Astrocyte (in vitro differentiated cells and primary cell): ENCODE results near the gene CLNK.

Experiments used
- EZH2 ChIP-seq: IDR thresholded peaks from 2 replicates; pipeline ENCODE4 v1.6.1; 2012; ENCODE audit warnings: mild to moderate bottlenecking, low read length, inconsistent platforms; ENCODE audit not compliant: insufficient read depth
- TF ChIP-seq, protein P1 (sequence below): IDR thresholded peaks from 2 replicates; pipeline ENCODE4 v1.5.1; 2011; ENCODE audit warnings: low read depth, mild to moderate bottlenecking, inconsistent platforms, low read length, moderate library complexity; ENCODE audit not compliant: insufficient read depth

DNA sequence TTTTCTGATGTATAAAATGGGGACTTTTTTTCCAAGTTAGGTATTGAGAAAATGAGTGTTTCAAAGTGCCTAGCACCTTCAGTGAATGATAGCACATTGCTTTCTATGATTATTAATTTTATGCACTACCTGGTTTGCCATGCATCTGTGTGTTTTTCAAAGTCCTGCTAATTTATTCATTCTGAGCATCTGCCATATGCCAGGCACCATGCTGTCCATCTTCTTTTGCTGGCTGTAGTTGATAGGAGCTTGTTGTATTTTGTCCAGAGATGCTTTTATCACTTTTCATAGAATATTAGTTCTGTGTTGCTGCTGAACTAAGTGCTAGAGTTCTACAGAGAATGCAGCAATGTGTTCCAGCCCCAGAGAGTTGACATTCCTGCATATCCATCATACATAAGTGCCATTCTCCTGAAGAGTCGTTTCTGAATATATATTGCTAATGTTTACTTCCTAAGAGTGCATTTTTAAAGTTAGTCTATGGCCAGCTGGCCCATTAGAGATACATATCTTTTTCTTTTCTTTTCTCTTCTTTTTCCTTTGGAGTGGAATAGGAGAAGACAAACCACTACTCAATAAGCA is 49.0 kb upstream of the CLNK start:
- TF ChIP-seq, protein P1, sequence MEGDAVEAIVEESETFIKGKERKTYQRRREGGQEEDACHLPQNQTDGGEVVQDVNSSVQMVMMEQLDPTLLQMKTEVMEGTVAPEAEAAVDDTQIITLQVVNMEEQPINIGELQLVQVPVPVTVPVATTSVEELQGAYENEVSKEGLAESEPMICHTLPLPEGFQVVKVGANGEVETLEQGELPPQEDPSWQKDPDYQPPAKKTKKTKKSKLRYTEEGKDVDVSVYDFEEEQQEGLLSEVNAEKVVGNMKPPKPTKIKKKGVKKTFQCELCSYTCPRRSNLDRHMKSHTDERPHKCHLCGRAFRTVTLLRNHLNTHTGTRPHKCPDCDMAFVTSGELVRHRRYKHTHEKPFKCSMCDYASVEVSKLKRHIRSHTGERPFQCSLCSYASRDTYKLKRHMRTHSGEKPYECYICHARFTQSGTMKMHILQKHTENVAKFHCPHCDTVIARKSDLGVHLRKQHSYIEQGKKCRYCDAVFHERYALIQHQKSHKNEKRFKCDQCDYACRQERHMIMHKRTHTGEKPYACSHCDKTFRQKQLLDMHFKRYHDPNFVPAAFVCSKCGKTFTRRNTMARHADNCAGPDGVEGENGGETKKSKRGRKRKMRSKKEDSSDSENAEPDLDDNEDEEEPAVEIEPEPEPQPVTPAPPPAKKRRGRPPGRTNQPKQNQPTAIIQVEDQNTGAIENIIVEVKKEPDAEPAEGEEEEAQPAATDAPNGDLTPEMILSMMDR = no peak
- no peak for TF ChIP-seq EZH2
